Neural progenitor cell (in vitro differentiated cells): Measurements from ENCODE around the gene MCM5.
"Not testable (repeated sequence)": the region's sequence is repeated elsewhere in the genome, so short reads cannot be mapped to it uniquely, and the experiment has no call there.

ENCODE experiments used
- CTCF ChIP-seq: fragments of 200-600 bp; sonication (generic); IDR thresholded peaks from 2 replicates; pipeline ENCODE4 v1.5.1; 2017; ENCODE audit warnings: antibody characterized with exemption, mild to moderate bottlenecking
- EZH2 ChIP-seq: fragments of 200-600 bp; sonication (generic); IDR thresholded peaks from 2 replicates; pipeline ENCODE4 v1.6.1; 2017; ENCODE audit warnings: antibody characterized with exemption, mild to moderate bottlenecking, moderate library complexity
- EZH2phosphoT487 ChIP-seq: fragments of 200-600 bp; sonication (generic); IDR thresholded peaks from 2 replicates; pipeline ENCODE4 v1.6.1; 2017; ENCODE audit warnings: antibody characterized with exemption

GRCh38 chr22:35459976-35460375, 60.0 kb downstream of the MCM5 start:
- TF ChIP-seq CTCF, EZH2phosphoT487, EZH2: not testable (repeated sequence)
